HepG2 (cell line): ENCODE data around the gene LSM8. TPM values are rescaled to one million over a fixed set of nuclear protein-coding genes. Genes with fewer than 3 reads are reported as not detected.

Experiments
- ZNF12 ChIP-seq: sonication (generic); formaldehyde crosslinking; IDR thresholded peaks from 2 replicates; pipeline ENCODE4 v1.5.0; 2020; ENCODE audit warnings: missing genetic modification reagents
- ZNF44 ChIP-seq: sonication (generic); formaldehyde crosslinking; IDR thresholded peaks from 2 replicates; pipeline ENCODE4 v1.5.1; 2020; ENCODE audit warnings: mild to moderate bottlenecking, missing genetic modification reagents
- polyA plus RNA-seq, 8 experiments: library from polyadenylated mRNA; depleted of rRNA in 3 of 8; stranded (reverse) in 7 of 8; unstranded in 1 of 8; fragments of >200 nt; fragmentation: Illumina TruSeq in 4 of 8; extraction: Trizol in 4 of 8; gene quantifications; 2 replicates each; pipeline versions ENCODE4 v1.2.1 to v1.2.3, GENCODE V29; 2011 to 2016; ENCODE audit warnings: low read depth in 4 of 8, missing spikeins in 1 of 8, mixed read lengths in 1 of 8; ENCODE audit not compliant: insufficient read depth in 1 of 8
- total RNA-seq, 5 experiments: library from RNA; depleted of rRNA; stranded (reverse); fragments of >200 nt; fragmentation: Illumina TruSeq; extraction: Trizol; gene quantifications; 2 replicates each; pipeline ENCODE4 v1.2.3, GENCODE V29; 2016; ENCODE audit warnings: low read depth in 1 of 5
- TF ChIP-seq, protein P1 (sequence below): sonication (generic); formaldehyde crosslinking; IDR thresholded peaks from 2 replicates; pipeline ENCODE4 v1.4.0; 2020; ENCODE audit warnings: missing genetic modification reagents, borderline replicate concordance
- TF ChIP-seq, protein P2 (sequence below): sonication (generic); formaldehyde crosslinking; IDR thresholded peaks from 2 replicates; pipeline ENCODE4 v1.4.0; 2020; ENCODE audit warnings: missing genetic modification reagents, borderline replicate concordance

LSM8 gene
- total and polyA plus RNA-seq, 2 of the 13 experiments (the other 11 are each of a cell fraction or from before 2014, with no cell fraction given) = 44.3 to 67.3 TPM

DNA sequence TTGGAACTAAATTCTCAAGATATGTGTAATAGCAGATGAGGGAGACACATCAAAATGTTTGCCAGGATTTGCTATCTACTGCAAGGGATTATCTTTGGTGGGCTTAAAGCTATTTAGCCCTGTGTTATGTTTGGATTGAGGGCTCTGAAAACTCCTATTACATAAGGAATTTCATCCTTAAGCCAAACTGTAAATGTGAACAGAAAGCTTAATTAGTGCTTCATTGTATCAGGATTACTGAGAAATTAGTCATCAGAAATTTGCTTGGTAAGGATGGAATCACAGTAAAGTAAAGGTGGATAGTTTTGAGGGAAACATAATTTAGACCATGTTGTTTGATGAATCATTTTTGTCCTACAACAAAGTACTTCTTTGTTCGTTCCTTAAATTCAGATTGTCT lies 48.9 kb downstream of the LSM8 start (continued):
- TF ChIP-seq, protein P1, sequence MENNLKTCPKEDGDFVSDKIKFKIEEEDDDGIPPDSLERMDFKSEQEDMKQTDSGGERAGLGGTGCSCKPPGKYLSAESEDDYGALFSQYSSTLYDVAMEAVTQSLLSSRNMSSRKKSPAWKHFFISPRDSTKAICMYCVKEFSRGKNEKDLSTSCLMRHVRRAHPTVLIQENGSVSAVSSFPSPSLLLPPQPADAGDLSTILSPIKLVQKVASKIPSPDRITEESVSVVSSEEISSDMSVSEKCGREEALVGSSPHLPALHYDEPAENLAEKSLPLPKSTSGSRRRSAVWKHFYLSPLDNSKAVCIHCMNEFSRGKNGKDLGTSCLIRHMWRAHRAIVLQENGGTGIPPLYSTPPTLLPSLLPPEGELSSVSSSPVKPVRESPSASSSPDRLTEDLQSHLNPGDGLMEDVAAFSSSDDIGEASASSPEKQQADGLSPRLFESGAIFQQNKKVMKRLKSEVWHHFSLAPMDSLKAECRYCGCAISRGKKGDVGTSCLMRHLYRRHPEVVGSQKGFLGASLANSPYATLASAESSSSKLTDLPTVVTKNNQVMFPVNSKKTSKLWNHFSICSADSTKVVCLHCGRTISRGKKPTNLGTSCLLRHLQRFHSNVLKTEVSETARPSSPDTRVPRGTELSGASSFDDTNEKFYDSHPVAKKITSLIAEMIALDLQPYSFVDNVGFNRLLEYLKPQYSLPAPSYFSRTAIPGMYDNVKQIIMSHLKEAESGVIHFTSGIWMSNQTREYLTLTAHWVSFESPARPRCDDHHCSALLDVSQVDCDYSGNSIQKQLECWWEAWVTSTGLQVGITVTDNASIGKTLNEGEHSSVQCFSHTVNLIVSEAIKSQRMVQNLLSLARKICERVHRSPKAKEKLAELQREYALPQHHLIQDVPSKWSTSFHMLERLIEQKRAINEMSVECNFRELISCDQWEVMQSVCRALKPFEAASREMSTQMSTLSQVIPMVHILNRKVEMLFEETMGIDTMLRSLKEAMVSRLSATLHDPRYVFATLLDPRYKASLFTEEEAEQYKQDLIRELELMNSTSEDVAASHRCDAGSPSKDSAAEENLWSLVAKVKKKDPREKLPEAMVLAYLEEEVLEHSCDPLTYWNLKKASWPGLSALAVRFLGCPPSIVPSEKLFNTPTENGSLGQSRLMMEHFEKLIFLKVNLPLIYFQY (CRISPR knock-in tag) = no peak
- no peak for TF ChIP-seq ZNF44 (CRISPR knock-in tag)
- TF ChIP-seq ZNF12 = no peak
- TF ChIP-seq, protein P2, sequence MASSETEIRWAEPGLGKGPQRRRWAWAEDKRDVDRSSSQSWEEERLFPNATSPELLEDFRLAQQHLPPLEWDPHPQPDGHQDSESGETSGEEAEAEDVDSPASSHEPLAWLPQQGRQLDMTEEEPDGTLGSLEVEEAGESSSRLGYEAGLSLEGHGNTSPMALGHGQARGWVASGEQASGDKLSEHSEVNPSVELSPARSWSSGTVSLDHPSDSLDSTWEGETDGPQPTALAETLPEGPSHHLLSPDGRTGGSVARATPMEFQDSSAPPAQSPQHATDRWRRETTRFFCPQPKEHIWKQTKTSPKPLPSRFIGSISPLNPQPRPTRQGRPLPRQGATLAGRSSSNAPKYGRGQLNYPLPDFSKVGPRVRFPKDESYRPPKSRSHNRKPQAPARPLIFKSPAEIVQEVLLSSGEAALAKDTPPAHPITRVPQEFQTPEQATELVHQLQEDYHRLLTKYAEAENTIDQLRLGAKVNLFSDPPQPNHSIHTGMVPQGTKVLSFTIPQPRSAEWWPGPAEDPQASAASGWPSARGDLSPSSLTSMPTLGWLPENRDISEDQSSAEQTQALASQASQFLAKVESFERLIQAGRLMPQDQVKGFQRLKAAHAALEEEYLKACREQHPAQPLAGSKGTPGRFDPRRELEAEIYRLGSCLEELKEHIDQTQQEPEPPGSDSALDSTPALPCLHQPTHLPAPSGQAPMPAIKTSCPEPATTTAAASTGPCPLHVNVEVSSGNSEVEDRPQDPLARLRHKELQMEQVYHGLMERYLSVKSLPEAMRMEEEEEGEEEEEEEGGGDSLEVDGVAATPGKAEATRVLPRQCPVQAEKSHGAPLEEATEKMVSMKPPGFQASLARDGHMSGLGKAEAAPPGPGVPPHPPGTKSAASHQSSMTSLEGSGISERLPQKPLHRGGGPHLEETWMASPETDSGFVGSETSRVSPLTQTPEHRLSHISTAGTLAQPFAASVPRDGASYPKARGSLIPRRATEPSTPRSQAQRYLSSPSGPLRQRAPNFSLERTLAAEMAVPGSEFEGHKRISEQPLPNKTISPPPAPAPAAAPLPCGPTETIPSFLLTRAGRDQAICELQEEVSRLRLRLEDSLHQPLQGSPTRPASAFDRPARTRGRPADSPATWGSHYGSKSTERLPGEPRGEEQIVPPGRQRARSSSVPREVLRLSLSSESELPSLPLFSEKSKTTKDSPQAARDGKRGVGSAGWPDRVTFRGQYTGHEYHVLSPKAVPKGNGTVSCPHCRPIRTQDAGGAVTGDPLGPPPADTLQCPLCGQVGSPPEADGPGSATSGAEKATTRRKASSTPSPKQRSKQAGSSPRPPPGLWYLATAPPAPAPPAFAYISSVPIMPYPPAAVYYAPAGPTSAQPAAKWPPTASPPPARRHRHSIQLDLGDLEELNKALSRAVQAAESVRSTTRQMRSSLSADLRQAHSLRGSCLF (CRISPR knock-in tag) = no peak
